GM10266 (cell line): ENCODE results near the gene MLIP.

Experiments
- DNase-seq: peaks from one replicate; pipeline ENCODE4 v3.0.0; 2012; ENCODE audit errors: extremely low spot score
- CTCF ChIP-seq: IDR thresholded peaks from 2 replicates; pipeline ENCODE4 v1.5.1; 2012; ENCODE audit warnings: mild to moderate bottlenecking, low read depth; ENCODE audit not compliant: control insufficient read depth, insufficient read depth; ENCODE audit errors: missing control alignments

The MLIP gene

GRCh38 chr6:54106727-54107126 is 4.5 kb upstream of the MLIP start:
- no peak for TF ChIP-seq CTCF
- DNase-seq, result no peak

GRCh38 chr6:54107470-54108090 is 3.7 kb upstream of the MLIP start:
- no peak for DNase-seq
- no peak for TF ChIP-seq CTCF

- no peak for DNase-seq
Observed at GRCh38 chr6:54108271-54108670, 3.0 kb upstream of the MLIP start.

GRCh38 chr6:54109586-54109985 is 1.7 kb upstream of the MLIP start:
- TF ChIP-seq CTCF, result no peak
- no peak for DNase-seq

More at GRCh38 chr6:54108271-54108670, 3.0 kb upstream of the MLIP start:
- no peak for TF ChIP-seq CTCF

- DNase-seq, result no peak
- no peak for TF ChIP-seq CTCF
Observed at GRCh38 chr6:54112151-54112650, 958 bp downstream of the MLIP start.

GRCh38 chr6:54114991-54115390 is 3.7 kb downstream of the MLIP start:
- no peak for DNase-seq
- no peak for TF ChIP-seq CTCF

GRCh38 chr6:54115966-54116365 is 4.7 kb downstream of the MLIP start:
- no peak for TF ChIP-seq CTCF
- no peak for DNase-seq
